ENCODE data around the gene FTO. TPM values are rescaled to one million over a fixed set of nuclear protein-coding genes. Genes with fewer than 3 reads are reported as not detected.

FTO gene
- total RNA-seq, 1 experiment from 2014 or later: 118 TPM

- DNase-seq (ENCODE audit: low read depth): no peak
These were observed 294.3 kb downstream of the FTO start for GRCh38 chr16:53998024-53998810.

DNA sequence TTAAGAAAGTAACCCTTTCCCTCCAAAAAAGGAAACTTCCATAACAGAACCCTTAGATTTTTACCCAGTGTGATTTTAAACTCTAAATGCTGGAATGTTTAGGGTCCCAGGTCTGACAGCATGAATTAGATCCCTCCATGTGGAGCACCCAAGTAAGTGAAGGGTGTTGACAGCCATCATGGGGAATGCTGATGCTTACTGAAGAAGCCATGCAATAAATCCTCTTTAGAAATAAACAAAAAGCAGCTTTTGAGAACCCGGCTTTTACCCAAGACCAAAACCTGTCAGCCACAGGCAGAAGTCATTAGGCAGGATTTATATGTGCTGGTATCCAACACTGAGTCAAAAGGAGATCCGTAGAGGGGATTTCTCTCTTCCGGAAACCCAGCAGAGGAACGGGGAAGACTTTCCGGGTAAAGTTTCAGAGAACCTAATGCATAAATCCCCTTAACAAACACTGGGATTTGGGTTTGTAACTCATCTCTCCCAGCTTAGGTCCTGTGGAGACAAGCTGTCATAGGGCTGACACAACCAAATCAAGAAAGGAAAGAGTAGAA is 295.1 kb downstream of the FTO start:
- no peak for DNase-seq (ENCODE audit: low read depth)

DNA sequence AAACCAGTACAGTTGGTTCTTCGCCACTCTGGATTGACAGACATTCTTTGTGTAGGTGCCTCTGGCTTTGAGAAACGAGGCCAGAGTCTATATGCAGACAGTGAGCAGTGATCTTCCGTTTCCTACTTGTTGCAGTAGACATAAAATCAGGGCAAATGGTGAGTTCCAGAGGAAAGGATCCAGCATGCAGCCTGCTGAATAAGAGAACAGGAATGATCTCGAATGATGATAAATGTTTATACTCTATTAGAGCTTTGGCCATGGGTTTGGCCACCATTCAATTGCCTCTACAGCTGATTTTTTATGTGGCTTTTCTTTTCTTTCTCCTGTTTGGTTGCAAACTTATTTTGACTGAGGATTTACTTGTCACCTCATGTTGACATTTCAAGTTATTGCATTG is 295.9 kb downstream of the FTO start:
- DNase-seq (ENCODE audit: low read depth): peak; percentile 16

DNA sequence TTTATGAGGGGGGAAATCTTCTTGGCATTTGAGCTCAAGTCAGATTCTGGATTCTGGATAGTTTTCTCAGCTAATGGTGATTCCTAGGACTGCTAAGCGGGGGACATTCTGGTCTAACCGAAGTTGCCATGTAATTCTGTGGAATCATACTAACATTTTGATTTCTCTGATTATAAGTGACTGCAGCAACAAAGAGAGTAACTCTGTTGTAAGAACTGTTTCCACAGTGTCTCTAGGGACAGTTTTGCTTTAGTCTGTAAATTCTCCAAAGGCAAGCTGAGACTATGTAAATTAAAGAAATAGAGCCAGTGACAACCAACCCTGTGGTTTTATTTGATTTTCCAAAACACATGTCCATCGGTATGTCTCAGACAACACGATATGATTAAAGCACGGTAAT is 296.4 kb downstream of the FTO start:
- DNase-seq (ENCODE audit: low read depth): peak; percentile 49

GRCh38 chr16:54006693-54007092 is 302.7 kb downstream of the FTO start:
- DNase-seq (ENCODE audit: low read depth): peak; percentile 57

DNA sequence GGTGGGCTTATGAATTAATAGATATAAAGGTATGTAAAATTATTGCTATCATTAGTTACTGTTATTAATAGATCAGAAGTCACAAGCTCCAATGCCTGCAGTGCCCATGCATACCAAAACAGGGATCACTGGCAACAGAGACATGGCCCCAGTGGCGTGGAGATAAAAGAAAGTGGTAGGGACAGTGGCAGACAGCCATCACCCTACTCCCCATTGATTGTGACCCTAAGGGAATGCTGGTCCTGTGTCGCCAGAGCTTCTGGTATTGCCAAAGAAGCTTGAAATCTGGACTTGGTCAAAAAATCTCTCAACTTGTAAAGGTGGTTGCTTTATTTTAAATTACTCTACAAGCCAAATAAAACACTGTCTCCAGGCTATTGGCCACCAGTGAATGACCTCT is 303.5 kb downstream of the FTO start:
- DNase-seq (ENCODE audit: low read depth): no peak

GRCh38 chr16:54009464-54010176 is 305.7 kb downstream of the FTO start:
- DNase-seq (ENCODE audit: low read depth): no peak

- DNase-seq (ENCODE audit: low read depth): no peak
These were observed 311.2 kb downstream of the FTO start for GRCh38 chr16:54015147-54015546.

DNA sequence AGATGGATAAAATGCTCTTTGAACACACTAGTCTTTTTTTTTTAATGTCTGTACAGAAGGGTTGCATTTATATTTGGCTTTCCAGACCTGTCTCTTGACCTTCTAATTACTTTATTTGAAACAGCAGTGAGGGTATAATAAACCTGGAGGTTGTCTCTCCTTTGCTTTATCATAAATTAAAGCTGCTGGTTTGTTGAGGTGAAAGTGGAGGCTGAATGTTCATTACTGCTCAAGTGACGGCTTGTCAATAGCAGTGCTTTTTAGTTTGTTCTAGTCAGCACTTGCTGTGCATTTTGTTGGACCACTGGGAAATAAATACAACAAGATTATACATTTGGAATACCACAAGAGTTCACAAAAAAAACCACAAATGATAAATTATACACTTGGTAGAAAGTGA is 318.4 kb downstream of the FTO start:
- no peak for DNase-seq (ENCODE audit: low read depth)

DNA sequence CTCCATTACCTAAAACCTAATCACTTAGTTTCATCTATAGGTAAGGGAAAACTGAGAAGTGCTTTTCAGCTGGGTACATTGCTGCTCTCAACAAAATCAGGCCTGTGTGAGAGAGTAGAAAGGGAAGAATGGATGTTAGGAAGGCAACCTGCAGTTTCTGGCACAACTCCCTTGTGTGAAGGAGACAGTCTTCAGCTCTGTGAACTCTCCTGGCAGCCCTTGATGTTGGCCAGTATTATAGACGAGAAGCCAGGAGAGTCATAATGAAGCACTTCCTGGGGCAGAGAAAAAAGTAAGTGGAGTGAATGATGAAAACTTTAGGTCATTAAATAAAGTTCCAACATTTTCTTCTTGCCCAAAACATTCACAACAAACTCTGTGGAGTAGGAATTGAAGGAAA is 322.5 kb downstream of the FTO start:
- DNase-seq (ENCODE audit: low read depth): no peak

GRCh38 chr16:54027062-54027461 is 323.1 kb downstream of the FTO start:
- peak; percentile 81 for DNase-seq (ENCODE audit: low read depth)

DNA sequence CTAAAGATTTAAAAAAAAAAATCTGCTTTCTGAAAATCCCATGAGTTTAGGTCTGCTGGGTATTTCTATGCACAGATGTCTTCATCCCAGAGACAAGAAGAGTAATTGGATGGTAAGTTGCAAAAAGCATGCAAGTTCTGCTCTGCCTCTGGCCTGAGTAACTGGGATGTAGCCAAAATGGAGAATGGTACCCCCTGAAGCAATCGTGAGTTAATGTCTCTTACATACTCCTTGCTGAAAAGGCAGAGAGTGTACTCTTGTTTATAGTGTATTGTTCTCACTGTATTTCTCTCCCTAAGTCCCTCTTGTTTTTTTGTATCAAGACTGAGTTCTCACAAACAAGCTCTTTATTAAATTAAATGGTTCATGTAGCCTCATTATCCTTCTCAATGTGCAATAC is 323.6 kb downstream of the FTO start:
- DNase-seq (ENCODE audit: low read depth): peak; percentile 15

DNA sequence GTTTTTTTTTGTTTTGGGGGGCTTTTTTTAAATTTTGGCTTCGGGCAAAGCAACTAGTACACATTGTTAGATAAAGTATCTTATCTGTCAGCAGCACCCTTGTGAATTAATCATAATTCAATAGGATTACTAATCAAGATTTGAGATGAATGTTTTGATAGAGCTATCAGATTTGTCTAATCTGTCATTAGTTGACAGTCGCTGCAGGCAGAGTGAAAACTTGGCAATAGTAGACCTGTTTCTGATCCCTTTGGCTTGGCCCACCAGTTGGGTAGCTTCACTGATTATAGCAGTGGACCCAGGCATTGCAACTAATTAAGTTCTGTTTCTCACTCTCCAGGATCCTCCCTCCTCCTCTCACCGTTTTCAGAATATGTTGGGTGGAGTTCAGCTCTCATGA is 324.0 kb downstream of the FTO start:
- DNase-seq (ENCODE audit: low read depth): no peak

- DNase-seq (ENCODE audit: low read depth): no peak
These were observed 326.5 kb downstream of the FTO start for GRCh38 chr16:54030451-54030850.

DNA sequence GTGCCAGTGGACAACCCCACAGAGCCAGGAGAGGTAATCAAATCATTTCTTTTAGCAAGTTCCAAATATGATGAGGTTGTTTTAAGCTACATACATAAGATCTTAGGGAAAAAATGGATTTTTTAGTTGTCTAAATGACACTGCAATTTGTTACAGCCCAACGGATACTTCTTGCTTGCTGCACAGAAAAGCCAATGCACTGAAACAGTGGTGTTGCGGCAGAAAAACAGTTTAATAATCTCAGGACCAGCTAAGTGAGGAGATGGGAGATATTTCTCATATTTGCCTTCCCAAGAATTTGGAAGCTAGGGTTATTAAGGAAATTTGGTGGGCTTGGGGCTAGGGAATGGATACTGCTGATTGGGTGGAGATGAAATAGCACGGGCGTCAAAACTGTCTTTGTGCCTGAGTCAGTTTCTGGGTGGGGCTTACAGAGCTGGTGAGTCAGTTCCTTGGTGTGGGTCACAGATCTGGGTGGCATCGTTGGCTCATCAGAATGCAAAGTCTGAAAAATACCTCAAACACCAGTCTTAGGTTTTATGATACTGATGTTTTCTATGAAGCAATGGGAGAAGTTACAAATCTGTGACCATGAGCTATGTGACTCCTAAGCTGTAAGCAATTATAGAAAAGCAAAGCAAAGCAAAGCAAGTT is 327.3 kb downstream of the FTO start:
- DNase-seq (ENCODE audit: low read depth): peak; percentile 41

DNA sequence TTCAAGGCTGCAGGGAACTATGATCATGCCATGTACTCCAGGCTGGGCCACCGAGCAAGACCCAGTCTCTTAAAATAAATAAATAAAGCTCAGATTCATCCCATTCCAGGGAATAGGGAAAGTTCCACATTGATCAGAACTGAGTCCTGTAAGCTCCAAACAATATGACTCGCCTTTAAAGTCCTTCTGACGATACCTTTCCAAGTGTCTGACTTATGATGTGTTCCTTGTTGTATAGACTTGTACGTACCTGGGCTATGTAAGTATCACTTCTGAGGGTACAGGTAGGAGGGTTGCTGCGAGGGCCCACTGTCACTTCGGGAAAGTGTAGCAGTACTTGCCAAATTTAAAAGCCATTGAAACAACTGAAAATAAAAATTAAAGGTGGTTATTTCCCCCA is 329.8 kb downstream of the FTO start:
- DNase-seq (ENCODE audit: low read depth): no peak

- DNase-seq (ENCODE audit: low read depth): peak; percentile 11
These were observed 330.7 kb downstream of the FTO start for GRCh38 chr16:54034684-54035083.

DNA sequence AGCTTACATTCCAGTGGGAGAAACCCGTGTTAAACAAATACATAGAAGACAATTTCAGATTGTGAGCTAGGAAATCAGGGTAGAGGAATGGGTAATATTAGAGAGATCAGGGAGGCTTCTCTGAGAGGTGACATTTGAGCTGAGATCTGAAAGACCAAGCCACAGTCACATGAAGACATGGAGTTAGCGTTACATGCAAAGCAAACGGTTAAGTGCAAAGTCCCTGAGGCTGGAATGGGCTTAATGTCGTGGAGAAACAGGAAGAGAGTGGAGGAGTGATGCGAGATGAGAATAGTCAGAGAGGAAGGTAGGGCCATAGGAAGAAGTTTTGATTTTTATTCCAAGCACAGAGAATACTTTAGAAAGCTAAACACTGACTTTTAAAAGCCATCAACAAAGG is 336.5 kb downstream of the FTO start:
- no peak for DNase-seq (ENCODE audit: low read depth)

DNA sequence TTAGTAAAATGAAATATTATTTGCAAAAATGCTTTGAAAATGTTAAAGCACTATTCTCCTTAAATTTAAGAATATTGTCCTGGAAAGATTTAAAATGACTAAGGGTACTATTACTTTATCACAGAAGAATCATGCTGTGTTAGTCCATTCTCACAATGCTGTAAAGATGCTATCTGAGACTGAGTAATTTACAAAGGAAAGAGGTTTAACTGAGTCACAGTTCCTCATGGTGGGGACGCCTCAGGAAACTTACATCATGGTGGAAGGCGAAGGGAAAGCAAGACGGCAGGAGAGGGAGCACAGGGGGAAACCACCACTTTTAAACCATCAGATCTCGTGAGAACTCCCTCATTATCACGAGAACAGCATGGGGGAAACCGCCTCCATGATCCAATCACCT is 337.0 kb downstream of the FTO start:
- DNase-seq (ENCODE audit: low read depth): no peak

DNA sequence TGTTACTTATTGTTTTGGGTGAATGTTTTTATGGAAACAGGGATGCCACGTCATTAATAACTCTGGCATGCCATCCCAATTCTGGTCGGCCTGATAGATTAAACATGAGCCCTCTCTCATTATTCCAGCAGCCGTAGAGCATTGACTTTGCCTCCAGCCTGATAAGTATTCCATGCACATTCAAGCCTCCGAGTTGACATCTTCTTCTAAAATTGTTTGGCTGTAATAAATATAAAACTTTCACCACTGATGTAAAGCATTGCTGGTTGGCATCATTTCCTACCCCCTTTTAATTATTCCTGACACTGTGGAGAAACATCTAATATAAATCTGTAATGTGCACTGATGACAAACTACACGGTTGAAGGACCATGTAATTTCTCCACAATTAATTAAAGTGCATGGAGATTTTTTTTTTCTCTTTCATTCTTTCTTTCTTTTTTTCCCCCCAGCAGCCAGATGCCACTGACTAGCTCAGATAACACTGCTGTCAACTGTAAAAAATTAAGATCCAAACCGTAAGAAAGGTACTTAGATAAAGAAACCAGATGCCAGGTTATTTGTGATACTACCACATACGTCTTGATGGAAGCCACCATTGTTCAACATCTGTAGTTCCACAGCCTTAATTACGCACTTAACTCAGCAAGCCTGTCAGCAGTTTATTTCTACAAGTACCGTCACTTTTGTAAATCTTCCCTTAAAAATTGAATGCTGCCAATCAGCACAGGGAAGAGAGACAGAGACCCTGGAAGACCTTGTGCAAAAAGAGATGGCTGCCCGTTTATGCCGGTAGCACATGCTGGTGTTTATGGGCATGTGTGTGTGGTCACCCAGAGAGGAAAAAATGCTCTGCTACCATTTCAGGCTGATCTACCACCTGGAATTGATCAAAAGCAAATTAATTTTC is 344.9 kb downstream of the FTO start:
- DNase-seq (ENCODE audit: low read depth): no peak
